RPMI8226 (cell line): ENCODE results near the gene CFAP90.

ENCODE experiments used
- DNase-seq: peaks from one replicate; pipeline ENCODE4 v3.0.0-alpha.2; 2015

CFAP90 gene, protein sequence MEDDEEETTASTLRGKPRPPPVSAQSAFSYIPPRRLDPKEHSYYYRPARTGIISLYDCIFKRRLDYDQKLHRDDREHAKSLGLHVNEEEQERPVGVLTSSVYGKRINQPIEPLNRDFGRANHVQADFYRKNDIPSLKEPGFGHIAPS

DNA sequence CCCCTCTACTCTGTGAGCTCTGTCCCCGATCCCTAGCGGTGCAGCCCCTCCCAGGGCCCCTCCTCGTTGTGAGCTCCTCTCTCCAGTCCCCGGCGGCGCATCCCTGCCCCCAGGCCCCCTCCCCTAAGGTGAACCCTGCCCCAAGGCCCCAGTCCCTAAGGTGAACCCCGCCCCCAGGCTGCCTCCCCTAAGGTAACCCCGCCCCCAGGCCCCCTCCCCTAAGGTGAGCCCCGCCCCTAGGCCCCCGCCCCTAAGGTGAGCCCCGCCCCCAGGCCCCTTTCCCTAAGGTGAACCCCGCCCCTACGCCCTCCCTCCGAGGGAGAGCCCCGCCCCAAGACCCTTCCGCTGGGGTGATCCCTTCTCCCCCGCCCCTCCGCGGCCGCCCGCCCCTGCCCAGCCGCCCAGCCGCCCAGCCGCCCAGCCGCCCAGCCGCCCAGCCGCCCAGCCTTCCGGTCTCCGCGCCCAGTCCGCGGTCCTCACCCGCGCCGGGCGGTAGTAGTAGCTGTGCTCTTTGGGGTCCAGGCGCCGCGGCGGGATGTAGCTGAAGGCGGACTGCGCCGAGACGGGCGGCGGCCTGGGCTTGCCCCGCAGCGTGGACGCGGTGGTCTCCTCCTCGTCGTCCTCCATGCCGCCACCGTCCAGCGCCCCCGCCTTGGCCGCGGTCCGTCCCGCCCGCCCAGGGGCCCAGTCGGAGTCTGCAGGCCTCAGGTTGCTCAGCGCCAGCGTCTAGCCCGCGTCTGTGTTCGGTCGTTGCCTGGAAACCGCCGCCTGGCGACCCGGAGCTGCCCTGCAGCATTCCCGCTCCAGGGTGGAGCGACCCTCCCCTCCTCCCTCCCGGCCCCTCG, at the start of gene CFAP90:
TSS of gene CFAP90 (minus strand) at position 739 of the 845 bp plus-strand sequence. CDS start at position 627, 112 bp downstream.
- DNase-seq = no peak

DNA sequence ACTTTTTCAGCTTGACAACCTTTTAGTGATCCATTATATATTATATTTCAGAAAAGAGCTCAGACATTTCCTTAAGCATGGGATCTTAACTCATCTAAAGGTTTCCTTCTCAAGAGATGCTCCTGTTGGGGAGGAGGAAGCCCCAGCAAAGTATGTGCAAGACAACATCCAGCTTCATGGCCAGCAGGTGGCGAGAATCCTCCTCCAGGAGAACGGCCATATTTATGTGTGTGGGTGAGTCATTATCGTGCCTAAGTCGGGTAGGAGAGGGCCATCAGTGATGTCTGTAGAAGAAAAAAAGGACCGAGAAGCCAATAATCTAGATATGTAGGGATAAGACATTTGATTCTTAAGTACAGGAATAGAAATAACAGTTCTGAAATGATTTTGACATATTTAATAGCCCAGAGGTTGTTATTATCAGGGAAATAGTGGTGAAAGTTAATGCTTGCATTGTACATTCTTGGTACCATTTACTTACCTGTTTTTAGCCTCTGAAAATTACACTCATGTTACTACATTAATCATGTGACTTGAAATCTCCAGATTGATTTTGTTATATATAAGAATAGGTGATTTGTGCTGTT, 46.2 kb upstream of the CFAP90 start:
- peak; percentile 24 for DNase-seq

- no peak for DNase-seq
Measured at GRCh38 chr5:7894860-7895259, 43.9 kb upstream of the CFAP90 start.

DNA sequence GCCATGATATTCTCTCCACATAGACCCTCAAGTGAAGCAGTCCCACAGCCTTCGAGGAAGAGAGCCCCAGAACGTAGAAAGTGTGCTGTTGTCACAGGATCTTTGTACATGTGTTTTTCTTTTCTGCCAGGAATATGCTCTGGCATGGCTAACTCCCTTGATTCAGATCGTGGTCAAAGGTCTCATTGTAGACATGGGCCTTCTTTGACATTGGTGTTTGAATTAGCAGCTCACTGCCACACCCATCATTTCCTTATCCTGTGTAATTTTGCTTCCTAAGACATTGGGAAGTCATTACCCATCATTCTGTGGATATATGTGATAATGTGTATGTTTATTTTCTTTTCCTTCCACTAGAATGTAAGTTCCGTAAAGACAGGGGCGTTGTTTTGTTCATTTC, 43.5 kb upstream of the CFAP90 start:
- DNase-seq = no peak

GRCh38 chr5:7888901-7889300, 38.0 kb upstream of the CFAP90 start:
- no peak for DNase-seq

DNA sequence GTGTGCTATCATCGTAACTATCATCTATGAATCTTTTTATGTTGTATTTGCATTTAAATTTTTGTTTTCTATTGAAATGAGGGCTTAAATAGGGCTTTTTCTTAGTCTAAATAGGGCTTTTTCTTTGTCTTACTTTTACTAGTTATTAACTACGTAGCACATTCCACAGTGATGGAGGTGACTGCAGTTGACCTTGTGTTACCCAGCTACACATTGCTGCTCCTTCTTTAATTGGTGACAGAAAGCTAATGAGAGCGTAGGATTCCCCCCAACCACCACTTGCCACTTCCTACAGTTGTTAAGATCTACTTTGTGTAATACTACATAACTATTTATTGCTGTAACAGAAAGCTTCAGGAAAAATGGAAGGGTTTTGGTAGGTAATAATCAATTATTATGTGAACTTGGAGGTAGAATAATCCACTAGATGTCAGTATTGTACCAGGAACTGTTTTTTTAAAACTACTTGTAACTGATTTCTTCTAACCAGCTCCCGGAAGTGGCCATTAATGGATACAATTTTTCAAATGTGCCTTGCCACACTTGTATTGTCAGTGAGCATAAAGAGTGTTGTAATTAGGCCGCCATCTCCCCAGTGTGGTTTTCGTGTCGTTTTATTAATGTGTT, 36.0 kb upstream of the CFAP90 start:
- DNase-seq = no peak

DNA sequence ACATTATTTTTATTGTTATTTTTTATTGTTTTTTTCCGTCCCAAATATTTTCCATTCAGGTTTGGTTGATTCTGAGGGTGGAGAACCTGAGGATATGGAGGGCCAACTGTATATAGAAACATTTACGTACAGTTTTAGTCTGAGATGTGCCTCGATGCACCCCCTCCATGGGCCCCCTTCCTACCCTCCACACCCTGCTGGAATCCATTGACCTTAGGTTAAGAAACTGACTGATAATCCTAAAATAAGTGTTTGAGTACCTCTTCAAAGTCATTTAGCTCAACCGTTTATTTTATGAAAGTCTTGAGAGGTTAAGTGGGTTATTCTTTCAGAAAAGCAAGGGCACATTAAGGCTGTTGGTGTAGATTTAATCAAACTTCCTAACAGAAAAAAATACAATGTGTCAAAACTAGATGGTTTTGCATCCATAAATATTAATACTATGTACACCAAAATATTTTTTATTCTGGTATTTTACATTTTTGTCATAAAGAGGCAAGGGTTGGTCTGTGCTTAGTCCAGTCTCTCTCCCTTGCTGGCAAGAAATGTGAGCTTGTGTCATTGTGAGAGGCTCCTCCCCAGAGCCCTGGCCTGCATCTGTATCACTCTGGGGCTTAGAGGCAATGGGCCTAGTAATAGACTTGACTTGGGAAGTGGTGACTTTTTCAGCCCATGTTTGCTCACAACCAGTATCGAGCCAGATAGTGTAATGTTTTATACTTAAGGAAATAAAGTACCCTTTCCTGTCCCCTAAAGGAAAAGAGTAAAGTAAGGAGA, 33.7 kb upstream of the CFAP90 start:
- no peak for DNase-seq

- DNase-seq = no peak
Measured at GRCh38 chr5:7882926-7883325, 32.0 kb upstream of the CFAP90 start.

GRCh38 chr5:7881816-7882215, 30.9 kb upstream of the CFAP90 start:
- DNase-seq = no peak

DNA sequence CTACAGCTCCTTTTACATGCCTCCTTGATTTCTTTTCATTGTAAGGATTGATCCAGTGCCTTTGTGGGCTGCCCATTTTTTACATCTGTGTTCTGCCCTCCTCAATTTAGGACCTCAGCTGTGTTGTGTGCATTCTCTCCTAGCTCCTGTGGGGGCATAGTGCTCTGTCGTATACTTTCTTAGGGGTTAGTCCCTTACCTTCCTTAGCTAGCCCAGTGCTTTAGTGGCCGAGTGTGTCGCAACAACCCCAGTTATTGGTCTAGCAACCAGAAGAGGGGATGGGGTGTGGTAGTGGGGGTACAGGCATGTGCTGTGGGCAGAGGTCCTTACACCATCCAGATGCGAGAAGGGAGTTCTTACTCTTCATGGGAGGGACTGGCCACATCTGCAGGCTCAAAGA, 30.2 kb upstream of the CFAP90 start:
- DNase-seq = no peak

- no peak for DNase-seq
Measured at GRCh38 chr5:7878381-7878873, 27.5 kb upstream of the CFAP90 start.

- DNase-seq = peak; percentile 7
Measured at GRCh38 chr5:7877851-7878250, 26.9 kb upstream of the CFAP90 start.

DNA sequence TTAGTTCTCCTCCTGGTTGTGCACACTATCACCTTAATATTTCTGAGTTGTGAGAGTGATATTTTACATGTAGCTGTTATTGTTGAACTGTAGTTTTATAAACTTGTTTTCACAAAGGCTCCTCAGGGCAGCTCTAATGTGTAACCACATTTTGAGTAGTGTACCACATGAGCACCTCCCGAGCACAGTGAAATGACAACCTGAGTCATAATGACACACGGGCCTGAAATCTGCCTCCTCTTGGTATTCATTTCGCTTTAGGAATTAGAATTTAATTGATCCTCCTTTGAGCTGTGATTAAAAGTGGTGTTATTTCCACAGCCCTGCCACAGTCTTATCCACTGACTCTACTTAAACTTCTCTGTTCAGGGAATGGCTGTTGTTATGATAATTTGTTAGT, 25.9 kb upstream of the CFAP90 start:
- DNase-seq = no peak

- DNase-seq = no peak
Measured at GRCh38 chr5:7875151-7875550, 24.2 kb upstream of the CFAP90 start.

DNA sequence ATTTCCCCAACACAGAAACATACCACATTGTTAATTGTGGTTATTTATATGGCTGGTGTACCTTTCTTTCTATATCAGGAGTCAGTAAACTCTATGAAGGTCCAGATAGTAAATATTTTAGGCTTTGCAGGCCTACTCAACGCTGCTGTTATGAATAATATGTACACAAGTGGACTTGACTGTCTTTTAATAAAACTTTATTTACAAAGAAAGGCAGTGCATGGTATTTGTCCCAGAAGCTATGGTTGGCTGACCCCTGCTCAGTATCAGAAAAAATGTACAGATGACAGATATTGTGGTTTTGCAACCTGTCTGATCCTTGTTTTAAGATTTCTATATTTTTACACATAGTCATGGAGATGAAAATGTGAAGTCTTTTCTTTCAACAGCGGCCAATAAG, 23.7 kb upstream of the CFAP90 start:
- no peak for DNase-seq

GRCh38 chr5:7873216-7873615, 22.3 kb upstream of the CFAP90 start:
- no peak for DNase-seq

DNA sequence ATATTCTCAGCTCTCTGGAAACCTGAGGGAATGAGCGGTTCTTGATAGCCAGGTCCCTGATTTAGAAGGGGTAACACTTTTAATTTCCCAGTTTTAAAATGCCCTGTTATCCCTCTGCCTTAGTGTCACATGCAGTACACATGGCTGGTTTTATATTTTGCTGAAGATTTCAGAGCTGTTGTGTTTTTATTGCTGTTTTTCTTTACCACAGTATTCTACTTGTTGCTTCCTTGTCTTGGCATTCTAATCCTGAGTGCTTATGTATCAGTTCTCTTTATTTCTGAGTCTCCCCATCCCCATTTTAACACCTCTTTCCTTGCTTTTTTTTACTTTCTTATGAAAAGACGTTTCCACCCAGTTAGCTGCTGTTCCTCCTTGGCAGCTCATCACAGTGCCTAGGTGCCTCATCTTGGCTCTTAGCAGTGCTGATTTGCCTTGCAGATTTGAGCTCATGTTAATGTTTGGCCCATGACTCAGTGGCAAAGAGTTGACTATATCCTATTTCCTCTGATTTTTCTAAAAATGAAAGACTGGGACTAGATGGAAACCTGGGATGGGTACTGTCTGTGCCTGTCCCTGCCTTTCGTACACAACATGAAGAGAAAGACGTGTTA, 21.7 kb upstream of the CFAP90 start:
- no peak for DNase-seq

DNA sequence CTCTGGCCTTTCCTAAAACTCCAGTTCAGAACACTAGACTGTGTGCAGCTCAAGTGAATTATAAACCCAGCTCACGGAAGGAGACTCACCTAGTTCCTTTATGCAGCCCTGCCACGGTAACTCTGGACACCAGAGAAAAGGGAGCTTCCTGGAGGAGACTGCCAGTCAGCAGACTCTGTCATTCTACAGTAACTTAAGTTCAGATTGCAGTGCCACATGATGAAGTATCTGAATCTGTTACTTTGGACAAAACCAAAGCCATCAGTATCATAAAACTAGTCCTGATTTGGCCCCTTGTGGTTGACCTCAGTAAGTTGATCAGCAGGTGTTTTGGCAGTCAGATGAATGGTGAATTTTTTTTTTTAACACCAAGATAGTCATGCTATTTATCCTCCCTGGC, 20.7 kb upstream of the CFAP90 start:
- DNase-seq = peak; percentile 28

GRCh38 chr5:7869474-7870136, 18.7 kb upstream of the CFAP90 start:
- peak; percentile 26 for DNase-seq

- peak; percentile 90 for DNase-seq
Measured at GRCh38 chr5:7868773-7869473, 18.0 kb upstream of the CFAP90 start, which contains the start of the genes FASTKD3 and MTRR. Gene FASTKD3 (minus strand): TSS chr5:7869031. CDS start chr5:7868083, 948 bp downstream. Gene MTRR (plus strand): TSS chr5:7869148. CDS start chr5:7870795, 1,647 bp downstream.

DNA sequence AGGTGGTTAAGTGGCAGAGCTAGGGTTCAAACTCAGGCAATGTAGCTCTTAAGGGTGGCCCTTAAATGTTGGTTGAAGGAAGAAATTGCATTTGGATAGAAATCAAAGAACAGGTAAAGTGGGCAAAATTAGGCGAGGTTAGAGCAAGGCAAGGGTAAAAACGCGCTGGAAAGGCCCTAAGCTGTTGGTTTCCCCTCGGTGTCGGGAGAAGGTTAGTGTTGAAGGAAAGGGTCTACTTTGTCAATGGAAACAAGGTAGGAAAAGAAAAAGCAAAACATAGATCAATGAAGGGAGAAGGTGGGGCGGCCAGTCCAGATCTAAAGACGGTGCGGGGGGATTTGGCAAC, 17.5 kb upstream of the CFAP90 start:
- no peak for DNase-seq
